Stimulated activated CD4-positive, alpha-beta T cell treated with anti-CD3 and anti-CD28 coated beads, TNF-alpha, amount 100 ng/mL, for 1 hour (primary cell): ENCODE results near the gene SRGAP1.

ENCODE experiments used
- DNase-seq, 3 donors: peaks; one replicate each; pipeline ENCODE4 v3.0.0-alpha.2; 2020; ENCODE audit warnings: low read depth in 3 of 3, low spot score in 1 of 3

SRGAP1 gene

DNA sequence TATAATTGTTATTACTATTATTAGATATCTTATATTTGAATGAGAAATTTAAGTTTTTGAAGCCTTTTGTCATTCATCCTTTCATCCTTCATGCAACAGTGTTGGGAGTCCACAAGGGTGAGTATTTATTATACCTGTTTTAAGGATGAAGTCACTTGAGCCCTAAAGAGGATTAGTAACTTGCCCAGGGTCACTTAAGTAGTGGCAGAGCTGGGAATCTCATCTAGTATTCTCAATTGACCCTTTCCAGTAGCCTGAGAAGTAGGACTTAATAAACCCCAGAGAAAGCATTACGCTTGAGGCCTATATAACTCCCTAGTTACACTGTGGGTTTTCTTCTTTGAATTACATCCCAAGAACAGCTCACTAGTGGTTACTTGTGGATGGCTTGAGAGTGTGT is 119.8 kb downstream of the SRGAP1 start:
- no peak for DNase-seq

GRCh38 chr12:63965936-63966605 is 121.6 kb downstream of the SRGAP1 start:
- no peak for DNase-seq

GRCh38 chr12:63966606-63966975 is 122.1 kb downstream of the SRGAP1 start:
- no peak for DNase-seq

GRCh38 chr12:63967358-63968145 is 123.1 kb downstream of the SRGAP1 start:
- DNase-seq = no peak

GRCh38 chr12:63968673-63969072 is 124.2 kb downstream of the SRGAP1 start:
- no peak for DNase-seq

DNA sequence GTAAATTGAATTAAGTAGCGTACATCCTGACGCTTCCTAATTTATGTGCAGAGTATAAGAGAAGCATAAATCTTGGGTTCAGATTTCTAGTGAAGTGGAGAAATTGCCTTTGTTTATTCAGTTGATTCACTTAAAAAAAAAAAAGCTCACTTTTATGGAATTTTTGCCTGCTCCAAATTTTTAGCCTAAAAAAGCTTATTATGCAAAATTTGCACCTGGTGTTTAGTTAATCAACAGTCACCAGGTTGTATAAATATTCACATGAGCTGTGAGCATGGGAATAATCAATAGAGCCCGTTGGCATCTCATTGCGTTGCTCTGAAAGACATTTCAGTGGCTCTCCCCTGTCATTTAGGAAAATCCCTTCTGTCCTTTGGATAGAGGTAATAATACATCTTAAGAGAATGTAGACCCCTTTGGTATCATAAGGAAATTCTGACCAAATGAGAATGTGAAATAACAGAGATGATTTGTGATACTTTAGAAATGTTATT is 132.4 kb downstream of the SRGAP1 start:
- DNase-seq = no peak

GRCh38 chr12:63977441-63977840 is 132.9 kb downstream of the SRGAP1 start:
- no peak for DNase-seq

- DNase-seq = no peak
These were observed 134.0 kb downstream of the SRGAP1 start for GRCh38 chr12:63978519-63978918.

DNA sequence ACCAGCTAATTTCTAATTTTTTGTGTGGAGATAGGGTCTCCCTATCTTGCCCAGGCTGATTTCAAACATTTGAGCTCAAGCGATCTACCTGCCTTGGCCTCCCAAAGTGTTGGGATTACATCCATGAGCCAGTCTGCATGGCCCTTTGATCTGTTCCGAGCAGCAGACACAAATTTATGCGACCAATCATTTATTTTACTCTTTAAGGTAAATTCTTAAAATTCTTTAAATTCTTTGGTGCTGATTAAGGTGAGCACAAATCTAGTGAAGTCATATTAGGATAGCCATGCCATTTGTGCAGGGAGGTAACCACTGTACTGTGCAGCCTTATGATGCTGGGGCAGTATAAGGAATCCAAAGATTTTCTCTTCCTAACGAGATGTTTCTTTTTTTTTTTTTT is 135.7 kb downstream of the SRGAP1 start:
- DNase-seq = no peak

DNA sequence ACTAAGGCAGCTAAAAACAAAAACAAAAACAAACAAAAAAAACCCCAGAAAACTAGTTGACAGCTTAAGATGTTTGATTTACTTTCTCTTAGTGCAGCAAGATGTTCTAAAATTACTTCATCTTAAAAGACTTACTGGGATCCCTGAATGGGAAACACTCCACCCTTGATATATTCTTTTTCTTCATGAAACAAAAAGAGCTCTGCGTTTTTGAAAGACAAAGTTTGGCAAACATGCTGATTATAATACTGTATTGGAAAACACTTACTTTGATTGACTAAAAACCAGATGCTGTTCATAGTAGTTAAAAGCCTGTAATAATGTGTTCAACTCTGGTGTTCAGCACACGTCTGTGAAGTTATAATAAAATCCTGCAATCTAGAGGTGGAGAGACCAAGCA is 136.8 kb downstream of the SRGAP1 start:
- DNase-seq = no peak

DNA sequence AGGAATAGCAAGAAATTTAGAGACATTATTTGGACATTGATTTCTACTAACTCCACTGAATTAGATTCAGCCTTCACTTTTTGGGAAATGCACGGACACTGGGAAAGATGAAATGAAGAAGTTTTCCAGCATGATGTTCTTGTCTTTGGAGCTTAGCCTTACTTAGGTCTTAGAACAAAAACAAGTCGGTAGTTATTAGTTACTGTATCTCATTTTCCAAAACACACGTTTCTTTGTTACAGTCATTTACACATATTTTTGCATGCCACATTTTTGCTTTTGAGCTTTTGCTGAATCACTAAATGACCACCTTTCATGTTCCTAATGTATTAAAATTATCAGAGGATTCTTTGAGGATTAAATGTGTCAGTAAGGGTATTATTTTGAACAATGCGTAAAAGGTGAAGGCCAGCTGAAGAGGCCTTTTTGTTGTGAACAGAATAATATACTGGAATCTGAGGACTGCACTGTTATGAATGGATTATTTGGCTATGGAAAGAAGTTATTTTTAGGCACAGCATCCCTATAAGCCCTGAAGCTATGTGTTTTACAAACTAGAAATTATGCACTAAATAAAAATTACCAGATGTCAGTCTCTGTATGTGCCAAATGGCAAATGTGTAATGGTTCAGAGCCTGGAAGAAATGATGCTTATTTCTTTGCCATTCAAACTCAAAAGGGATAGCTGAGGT is 138.2 kb downstream of the SRGAP1 start:
- DNase-seq = no peak

DNA sequence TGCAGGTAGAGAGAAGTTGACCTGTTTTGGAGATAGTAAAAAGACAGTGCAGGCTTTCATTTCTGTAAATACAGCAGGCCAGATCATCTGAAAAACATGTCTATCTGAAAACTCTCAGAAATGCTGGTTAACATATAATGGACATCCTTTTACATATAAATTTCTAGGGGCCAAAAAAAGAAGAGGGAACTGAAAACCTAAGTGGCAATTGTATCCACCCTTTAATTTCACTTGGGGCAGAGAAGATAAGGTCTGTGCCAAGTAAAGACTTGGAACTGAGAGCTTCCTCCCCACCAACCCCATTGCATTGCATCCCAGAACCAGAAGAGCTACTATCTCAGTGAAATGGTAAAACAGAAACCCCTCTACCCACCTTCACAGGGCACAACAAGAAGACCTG is 141.0 kb downstream of the SRGAP1 start:
- DNase-seq = no peak

DNA sequence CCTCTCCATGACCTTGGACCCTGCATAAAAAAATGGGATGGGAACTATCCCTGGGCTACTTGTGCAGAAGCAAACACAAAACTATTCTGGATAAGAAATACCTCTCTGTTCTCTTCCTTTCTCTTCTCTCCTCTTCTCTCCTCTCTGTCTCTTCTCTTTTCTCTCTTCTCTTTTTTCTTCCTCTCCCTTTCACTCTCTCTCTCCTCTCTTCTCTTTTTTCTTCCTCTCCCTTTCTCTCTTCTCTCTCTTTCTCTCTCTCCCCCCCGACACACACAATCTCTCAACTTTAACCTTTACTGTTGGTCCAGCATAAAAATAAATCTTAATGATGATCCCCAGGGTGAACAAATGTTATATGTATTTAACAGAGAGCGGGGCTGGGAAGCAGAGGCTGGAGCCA is 141.4 kb downstream of the SRGAP1 start:
- no peak for DNase-seq

DNA sequence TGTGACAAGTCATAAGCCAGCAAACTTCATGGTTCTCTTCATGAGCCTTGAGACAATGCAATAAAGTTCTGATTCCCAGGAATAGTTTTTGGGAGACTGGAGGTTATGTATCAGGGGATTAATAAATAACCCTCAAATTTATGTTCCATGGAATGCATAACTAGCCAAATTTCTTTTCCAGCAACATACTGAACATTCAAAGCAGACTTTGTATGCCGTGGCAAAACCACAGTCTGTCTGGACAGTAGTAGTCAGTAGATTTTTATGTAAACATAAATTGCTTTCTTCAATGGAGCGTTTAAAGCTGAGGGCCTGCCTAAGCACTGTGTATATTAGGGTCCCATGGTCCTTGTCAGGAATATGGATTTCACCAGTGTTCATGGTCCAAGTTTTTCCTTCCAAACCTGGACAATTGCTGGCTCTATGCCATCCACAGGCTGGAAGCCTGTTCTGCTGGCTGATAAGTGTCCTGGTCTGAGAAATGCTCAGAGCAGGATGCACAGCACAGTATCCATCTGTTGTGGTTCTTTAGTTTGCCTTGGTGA is 144.9 kb downstream of the SRGAP1 start:
- DNase-seq = no peak

GRCh38 chr12:63990828-63991547 is 146.5 kb downstream of the SRGAP1 start:
- no peak for DNase-seq

DNA sequence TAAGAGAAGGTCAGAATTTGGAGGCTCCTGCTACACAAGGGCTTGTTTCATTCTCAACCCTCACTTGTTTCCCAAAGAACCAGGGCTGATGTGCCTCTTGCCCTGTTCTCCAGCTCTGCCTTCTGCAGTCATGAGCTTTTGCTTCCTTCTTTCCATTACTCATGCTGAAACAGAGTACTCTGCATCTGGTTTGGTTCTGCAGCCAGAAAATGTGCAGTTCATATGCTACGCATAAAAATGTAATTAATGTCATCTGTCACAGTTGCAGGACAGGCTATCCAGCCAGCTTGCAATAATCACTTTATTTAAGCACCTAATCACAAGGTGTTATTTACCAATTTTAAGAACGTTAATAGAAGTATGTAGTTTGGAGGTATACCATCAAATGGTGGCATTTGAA is 150.2 kb downstream of the SRGAP1 start:
- no peak for DNase-seq

DNA sequence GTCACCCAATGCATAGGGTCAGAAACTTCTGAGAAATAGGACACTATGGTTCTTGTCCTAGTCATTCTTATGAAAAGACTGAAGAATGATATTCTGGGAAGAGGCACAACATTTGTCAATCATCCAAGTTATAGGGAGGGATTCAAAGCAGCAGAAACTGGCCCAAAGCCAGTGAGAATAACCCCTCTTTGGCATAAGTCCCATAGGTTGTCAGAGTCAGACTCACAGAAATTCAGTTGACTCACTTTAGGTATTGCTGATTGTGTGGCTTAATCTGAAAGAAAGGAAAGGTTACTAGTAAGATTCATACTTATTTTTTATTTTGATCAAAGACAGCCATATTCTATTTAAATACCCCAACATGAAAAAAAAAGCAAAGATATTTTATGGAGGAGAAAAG is 151.0 kb downstream of the SRGAP1 start:
- DNase-seq = no peak

GRCh38 chr12:63996556-63996955 is 152.1 kb downstream of the SRGAP1 start:
- no peak for DNase-seq

DNA sequence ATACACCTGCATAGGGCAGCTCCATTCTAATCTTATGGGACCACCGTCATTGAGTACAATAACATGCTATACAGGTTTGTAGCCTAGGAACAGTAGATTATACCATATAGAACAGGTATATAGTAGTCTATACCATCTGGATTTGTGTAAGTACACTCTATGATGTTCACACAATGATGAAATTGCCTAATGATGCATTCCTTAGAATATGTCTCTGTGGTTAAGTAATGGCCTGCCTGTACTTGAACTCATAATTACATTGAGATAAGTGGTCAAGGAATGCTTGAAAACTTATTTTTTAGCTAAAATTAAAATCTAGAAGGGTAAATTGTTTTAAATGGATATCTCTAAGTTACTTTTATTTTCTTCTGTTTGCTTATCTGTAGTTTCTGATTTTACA is 152.7 kb downstream of the SRGAP1 start:
- no peak for DNase-seq

DNA sequence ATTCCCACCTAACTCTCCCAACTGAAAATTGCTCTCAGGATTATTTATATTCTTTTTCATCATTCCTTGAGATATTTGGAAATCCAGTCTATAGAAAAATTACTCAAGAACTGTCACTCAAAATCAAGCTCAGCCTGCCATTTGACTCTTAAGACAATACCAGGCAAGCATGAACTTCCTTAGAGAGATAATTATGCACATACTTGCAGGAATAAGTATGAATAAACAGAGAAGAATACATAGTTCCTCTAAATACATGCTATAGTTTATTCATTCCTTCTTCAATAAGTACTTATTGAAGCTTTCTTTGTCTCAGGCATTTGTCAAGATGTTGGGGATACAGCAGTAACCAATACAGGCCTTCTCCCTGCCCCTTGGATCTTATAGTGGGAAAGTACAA is 154.1 kb downstream of the SRGAP1 start:
- DNase-seq = no peak

- no peak for DNase-seq
These were observed 155.4 kb downstream of the SRGAP1 start for GRCh38 chr12:63999853-64000252.
